GM13977 (cell line): Measurements from ENCODE around the gene UACA.
"Not testable (repeated sequence)": the region's sequence is repeated elsewhere in the genome, so short reads cannot be mapped to it uniquely, and the experiment has no call there.

Experiments
- DNase-seq: peaks from one replicate; pipeline ENCODE4 v3.0.0; 2012; ENCODE audit warnings: low spot score
- CTCF ChIP-seq: IDR thresholded peaks from 2 replicates; pipeline ENCODE4 v1.5.1; 2012; ENCODE audit warnings: mild to moderate bottlenecking, control low read depth; ENCODE audit not compliant: insufficient read depth; ENCODE audit errors: extremely low read depth, missing control alignments
- in situ Hi-C: fragments of 300-500 bp; cut with MboI; formaldehyde crosslinking; loops from one replicate; pipeline ENCODE4 v1.12.0; 2022; ENCODE audit warnings: low sequenced_read_pairs, low pct_unique_long_range_greater_than_20kb, mixed read lengths, inconsistent platforms; ENCODE audit not compliant: unreplicated experiment

Gene UACA

GRCh38 chr15:70664494-70664893 lies 98.9 kb downstream of the UACA start:
- in situ Hi-C loops: no loop called here
- no peak for TF ChIP-seq CTCF
- DNase-seq: no peak

- DNase-seq, in situ Hi-C loops: not testable (repeated sequence)
These were observed 100.3 kb downstream of the UACA start for GRCh38 chr15:70663069-70663468.

GRCh38 chr15:70659662-70660061 lies 103.7 kb downstream of the UACA start:
- in situ Hi-C loops: no loop called here
- no peak for DNase-seq
- no peak for TF ChIP-seq CTCF

- no peak for DNase-seq
- TF ChIP-seq CTCF: no peak
- in situ Hi-C loops: no loop called here
These were observed 104.7 kb downstream of the UACA start for GRCh38 chr15:70658641-70659040.

GRCh38 chr15:70653426-70653825 lies 109.9 kb downstream of the UACA start:
- no peak for DNase-seq
- TF ChIP-seq CTCF: no peak
- in situ Hi-C loops: no loop called here

GRCh38 chr15:70652341-70652740 lies 111.0 kb downstream of the UACA start:
- TF ChIP-seq CTCF: no peak
- no peak for DNase-seq
- in situ Hi-C loops: no loop called here

- no peak for TF ChIP-seq CTCF
- in situ Hi-C loops: no loop called here
- no peak for DNase-seq
These were observed 112.0 kb downstream of the UACA start for GRCh38 chr15:70651303-70651845.
